Measurements from ENCODE around the gene KAZALD1. TPM values are rescaled to one million over a fixed set of nuclear protein-coding genes. Genes with fewer than 3 reads are reported as not detected.

KAZALD1 gene
- total RNA-seq, 1 experiment from 2014 or later: 16.0 TPM

GRCh38 chr10:101040061-101040460, 21.7 kb upstream of the KAZALD1 start:
- no TSS peak for BruUV-seq (replicated peaks)
- no peaks in the 10 kb centered on the region for H3K9me2 ChIP-seq (ENCODE audit: insufficient read depth)

More at GRCh38 chr10:101040061-101040460, 21.7 kb upstream of the KAZALD1 start:
- ChIA-PET CTCF (interaction anchor here (1.7 to 5.4 kb wide), 5 partner anchors 9 to 102 kb away, joined by 8 to 118 read pairs (median 55); partner anchors contain the start of genes PDZD7 and SFXN3), POLR2A (interaction anchor here (1.1 kb wide), 1 partner anchor 9 kb away, joined by 4 read pairs; the partner anchor contains the start of genes PDZD7 and SFXN3), RAD21 (ENCODE audit: low non-redundant PET in 1 of 2, low total read pairs in 2 of 2, uncharacterized antibody in 2 of 2, unreplicated experiment in 2 of 2) (interaction anchor here in 1 of 2 experiments (1.2 to 1.3 kb wide), 2 partner anchors 21 to 25 kb away, joined by 3 read pairs; no protein-coding TSS in a partner anchor)
- Histone ChIP-seq H4K20me1 (ENCODE audit: insufficient read depth) (no peaks in the 10 kb centered on the region), H3K4me2 (ENCODE audit: low read length) (no peak overlapping the region), H3K4me3 (replicated peaks in 1 of 2; ENCODE audit: low read depth in 1 of 2, low read length in 2 of 2) (no peak overlapping the region), H3K9me3 (ENCODE audit: control insufficient read depth in 1 of 2, insufficient read depth in 1 of 2, low read depth in 1 of 2, low read length in 2 of 2) (no peaks in the 10 kb centered on the region), H3K27me3 (ENCODE audit: insufficient read depth, low read length) (no peaks in the 10 kb centered on the region), H3K27ac (ENCODE audit: low read depth, low read length) (no peak overlapping the region), H2AFZ (ENCODE audit: low read depth, low read length, poor library complexity, severe bottlenecking) (no peak overlapping the region), H3K36me3 (ENCODE audit: control insufficient read depth in 1 of 2, insufficient read depth in 2 of 2, low read length in 2 of 2) (peaks cover 17 to 37% of the 10 kb centered on the region in 2 experiments), H3K9ac (ENCODE audit: low read length) (no peak overlapping the region), H3K4me1 (ENCODE audit: control insufficient read depth in 1 of 2, insufficient read depth in 2 of 2, low read length in 2 of 2) (peaks cover 26 to 33% of the 10 kb centered on the region in 2 experiments), H3K79me2 (ENCODE audit: insufficient read depth, low read length) (peaks cover 15% of the 10 kb centered on the region; the same call in 1 of the 2 replicates)
- intact Hi-C loops (cut with micrococcal nuclease): loop anchor here (2.0 kb wide), 1 partner anchor 173 kb away; no protein-coding TSS in a partner anchor
- DNase-seq (ENCODE audit: low read depth, low spot score) (no peak), ATAC-seq (no peak)
- TF ChIP-seq EZH2 (IDR thresholded peaks at IDR 0.05) (no peak), ZNF274 (IDR thresholded peaks at IDR 0.05; ENCODE audit: low read depth, low read length) (no peak), SP1 (IDR thresholded peaks at IDR 0.05; ENCODE audit: low read depth) (no peak), ELF1 (IDR thresholded peaks at IDR 0.05; ENCODE audit: borderline replicate concordance, low read depth) (no peak), CEBPB (IDR thresholded peaks at IDR 0.05; ENCODE audit: low read depth) (no peak), MAX (IDR thresholded peaks at IDR 0.05) (no peak), TCF7L2 (IDR thresholded peaks at IDR 0.05; ENCODE audit: borderline replicate concordance, extremely low read depth, insufficient read depth, insufficient read length) (no peak), POLR2AphosphoS5 (IDR thresholded peaks at IDR 0.05; ENCODE audit: low read depth, low read length) (no peak), SRF (IDR thresholded peaks at IDR 0.05; ENCODE audit: low read depth) (no peak), RAD21 (IDR thresholded peaks at IDR 0.05; ENCODE audit: low read depth) (no peak), JUND (IDR thresholded peaks at IDR 0.05) (no peak), REST (IDR thresholded peaks at IDR 0.05; ENCODE audit: low read depth) (no peak), POLR2A (IDR thresholded peaks at IDR 0.05; ENCODE audit: borderline replicate concordance, extremely low read depth, insufficient read depth, insufficient read length) (no peak), YY1 (IDR thresholded peaks at IDR 0.05; ENCODE audit: extremely low read depth, insufficient replicate concordance, low read depth, low read length) (no peak), ATF3 (IDR thresholded peaks at IDR 0.05) (no peak), ZFX (IDR thresholded peaks at IDR 0.05) (no peak), EZH2phosphoT487 (IDR thresholded peaks at IDR 0.05; ENCODE audit: borderline replicate concordance) (no peak), ZBTB33 (IDR thresholded peaks at IDR 0.05; ENCODE audit: extremely low read depth, insufficient replicate concordance, low read length) (no peak), CTCF (IDR thresholded peaks at IDR 0.05 in 2 of 3, conservative IDR thresholded peaks at IDR 0.05 in 1 of 3; ENCODE audit: borderline replicate concordance in 1 of 3, insufficient read depth in 1 of 3, low read depth in 2 of 3, low read length in 2 of 3) (no peak), EGR1 (IDR thresholded peaks at IDR 0.05; ENCODE audit: low read depth) (no peak)

Data from HCT116 (cell line).